Inflammatory macrophage treated with lipopolysaccharide for 4 hours (primary cell): Measurements from ENCODE around the gene PCDHB1.
"Not testable (repeated sequence)": the region's sequence is repeated elsewhere in the genome, so short reads cannot be mapped to it uniquely, and the experiment has no call there.

Source experiments
- DNase-seq: peaks from one replicate; pipeline ENCODE4 v3.0.0-alpha.2; 2020

The PCDHB1 gene

DNA sequence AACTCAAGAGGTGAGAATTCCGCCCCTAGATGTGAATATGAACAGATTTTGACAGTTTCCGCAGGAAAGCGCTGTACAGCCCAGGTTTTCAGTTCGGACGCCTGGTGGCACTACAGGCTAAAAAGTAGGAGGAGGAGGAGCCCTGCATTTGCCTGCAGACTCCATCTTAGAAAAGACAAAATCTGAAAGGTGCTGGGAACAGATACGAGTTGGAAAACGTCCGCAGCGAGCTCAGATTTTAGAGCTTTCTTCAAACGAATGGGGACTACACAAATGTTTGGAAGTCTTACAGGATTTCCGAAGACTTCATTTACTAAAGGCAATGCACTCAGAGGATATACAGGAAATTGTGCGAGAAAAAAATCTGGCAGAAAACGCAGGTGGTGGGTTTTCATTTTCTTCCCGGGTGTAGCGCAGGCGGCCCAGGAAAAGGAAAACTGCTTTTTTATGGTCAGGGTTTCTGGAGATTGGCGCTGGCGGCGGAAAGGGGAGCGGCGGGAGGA is 33.4 kb downstream of the PCDHB1 start:
- no peak for DNase-seq

GRCh38 chr5:141094481-141095262 is 43.5 kb downstream of the PCDHB1 start, which contains the start of gene PCDHB2:
Gene PCDHB2 (plus strand): TSS chr5:141094615. CDS start chr5:141094791, 176 bp downstream.
- no peak for DNase-seq

GRCh38 chr5:141095263-141095641 is 44.1 kb downstream of the PCDHB1 start:
- no peak for DNase-seq

DNA sequence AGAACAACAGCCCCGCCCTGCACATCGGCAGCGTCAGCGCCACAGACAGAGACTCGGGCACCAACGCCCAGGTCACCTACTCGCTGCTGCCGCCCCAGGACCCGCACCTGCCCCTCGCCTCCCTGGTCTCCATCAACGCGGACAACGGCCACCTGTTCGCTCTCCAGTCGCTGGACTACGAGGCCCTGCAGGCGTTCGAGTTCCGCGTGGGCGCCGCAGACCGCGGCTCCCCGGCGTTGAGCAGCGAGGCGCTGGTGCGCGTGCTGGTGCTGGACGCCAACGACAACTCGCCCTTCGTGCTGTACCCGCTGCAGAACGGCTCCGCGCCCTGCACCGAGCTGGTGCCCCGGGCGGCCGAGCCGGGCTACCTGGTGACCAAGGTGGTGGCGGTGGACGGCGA is 45.0 kb downstream of the PCDHB1 start:
- DNase-seq, result not testable (repeated sequence)

GRCh38 chr5:141096586-141096985 is 45.4 kb downstream of the PCDHB1 start:
- not testable (repeated sequence) for DNase-seq

GRCh38 chr5:141100243-141100805 is 49.1 kb downstream of the PCDHB1 start, which contains the start of gene PCDHB3:
Gene PCDHB3 (plus strand): TSS chr5:141100473. CDS start chr5:141100650, 177 bp downstream.
- no peak for DNase-seq

DNA sequence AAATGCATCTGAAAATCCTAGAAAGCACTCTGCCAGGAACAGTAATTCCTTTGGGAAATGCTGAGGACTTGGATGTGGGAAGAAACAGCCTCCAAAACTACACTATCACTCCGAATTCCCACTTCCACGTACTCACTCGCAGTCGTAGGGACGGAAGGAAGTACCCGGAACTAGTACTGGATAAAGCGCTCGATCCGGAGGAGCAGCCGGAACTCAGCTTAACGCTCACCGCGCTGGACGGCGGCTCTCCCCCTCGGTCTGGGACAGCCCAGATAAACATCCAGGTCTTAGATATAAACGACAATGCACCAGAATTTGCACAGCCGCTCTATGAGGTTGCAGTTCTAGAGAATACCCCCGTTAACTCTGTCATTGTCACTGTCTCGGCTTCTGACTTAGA is 49.9 kb downstream of the PCDHB1 start:
- no peak for DNase-seq

DNA sequence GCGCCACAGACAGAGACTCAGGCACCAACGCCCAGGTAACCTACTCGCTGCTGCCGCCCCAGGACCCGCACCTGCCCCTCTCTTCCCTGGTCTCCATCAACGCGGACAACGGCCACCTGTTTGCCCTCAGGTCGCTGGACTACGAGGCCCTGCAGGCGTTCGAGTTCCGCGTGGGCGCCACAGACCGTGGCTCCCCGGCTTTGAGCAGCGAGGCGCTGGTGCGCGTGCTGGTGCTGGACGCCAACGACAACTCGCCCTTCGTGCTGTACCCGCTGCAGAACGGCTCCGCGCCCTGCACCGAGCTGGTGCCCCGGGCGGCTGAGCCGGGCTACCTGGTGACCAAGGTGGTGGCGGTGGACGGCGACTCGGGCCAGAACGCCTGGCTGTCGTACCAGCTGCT is 50.9 kb downstream of the PCDHB1 start:
- DNase-seq, result not testable (repeated sequence)

DNA sequence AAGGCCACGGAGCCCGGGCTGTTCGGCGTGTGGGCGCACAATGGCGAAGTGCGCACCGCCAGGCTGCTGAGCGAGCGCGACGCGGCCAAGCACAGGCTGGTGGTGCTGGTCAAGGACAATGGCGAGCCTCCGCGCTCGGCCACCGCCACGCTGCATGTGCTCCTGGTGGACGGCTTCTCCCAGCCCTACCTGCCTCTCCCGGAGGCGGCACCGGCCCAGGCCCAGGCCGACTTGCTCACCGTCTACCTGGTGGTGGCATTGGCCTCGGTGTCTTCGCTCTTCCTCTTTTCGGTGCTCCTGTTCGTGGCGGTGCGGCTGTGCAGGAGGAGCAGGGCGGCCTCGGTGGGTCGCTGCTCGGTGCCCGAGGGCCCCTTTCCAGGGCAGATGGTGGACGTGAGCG is 51.3 kb downstream of the PCDHB1 start:
- not testable (repeated sequence) for DNase-seq

- DNase-seq, result no peak
These were observed 54.2 kb downstream of the PCDHB1 start for GRCh38 chr5:141105350-141105749.
